Measurements from ENCODE around the gene TBC1D3G.
"Not testable (repeated sequence)": the region's sequence is repeated elsewhere in the genome, so short reads cannot be mapped to it uniquely, and the experiment has no call there.

DNA sequence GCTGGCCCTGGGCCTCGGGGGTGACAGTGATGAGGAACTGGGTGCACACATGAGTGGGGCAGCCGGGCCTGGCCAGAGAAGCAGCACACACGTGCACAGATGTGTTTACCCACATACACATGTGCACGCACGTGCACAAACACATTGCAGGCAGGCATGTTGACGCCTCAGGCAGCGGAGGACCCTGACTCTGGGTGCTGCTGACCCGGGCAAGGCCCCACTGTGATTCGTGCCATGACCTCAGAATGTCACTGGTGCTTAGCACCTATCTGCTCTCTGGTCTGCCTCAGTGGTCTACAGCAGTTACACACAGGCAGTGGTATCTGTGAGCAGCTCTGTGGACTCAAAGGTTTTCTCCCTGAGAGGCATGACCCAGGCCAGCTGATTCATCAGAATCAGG lies at the start of gene TBC1D3G:
- TF ChIP-seq CTCF (IDR thresholded peaks at IDR 0.05); NR3C1 (CRISPR knock-in tag; conservative IDR thresholded peaks at IDR 0.05; ENCODE audit: low read depth); MAX (CRISPR knock-in tag; IDR thresholded peaks at IDR 0.05): not testable (repeated sequence)
- TF ChIP-seq, protein P1, sequence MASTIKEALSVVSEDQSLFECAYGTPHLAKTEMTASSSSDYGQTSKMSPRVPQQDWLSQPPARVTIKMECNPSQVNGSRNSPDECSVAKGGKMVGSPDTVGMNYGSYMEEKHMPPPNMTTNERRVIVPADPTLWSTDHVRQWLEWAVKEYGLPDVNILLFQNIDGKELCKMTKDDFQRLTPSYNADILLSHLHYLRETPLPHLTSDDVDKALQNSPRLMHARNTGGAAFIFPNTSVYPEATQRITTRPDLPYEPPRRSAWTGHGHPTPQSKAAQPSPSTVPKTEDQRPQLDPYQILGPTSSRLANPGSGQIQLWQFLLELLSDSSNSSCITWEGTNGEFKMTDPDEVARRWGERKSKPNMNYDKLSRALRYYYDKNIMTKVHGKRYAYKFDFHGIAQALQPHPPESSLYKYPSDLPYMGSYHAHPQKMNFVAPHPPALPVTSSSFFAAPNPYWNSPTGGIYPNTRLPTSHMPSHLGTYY (CRISPR knock-in tag; IDR thresholded peaks at IDR 0.05) = not testable (repeated sequence)
- TF ChIP-seq, protein P2, sequence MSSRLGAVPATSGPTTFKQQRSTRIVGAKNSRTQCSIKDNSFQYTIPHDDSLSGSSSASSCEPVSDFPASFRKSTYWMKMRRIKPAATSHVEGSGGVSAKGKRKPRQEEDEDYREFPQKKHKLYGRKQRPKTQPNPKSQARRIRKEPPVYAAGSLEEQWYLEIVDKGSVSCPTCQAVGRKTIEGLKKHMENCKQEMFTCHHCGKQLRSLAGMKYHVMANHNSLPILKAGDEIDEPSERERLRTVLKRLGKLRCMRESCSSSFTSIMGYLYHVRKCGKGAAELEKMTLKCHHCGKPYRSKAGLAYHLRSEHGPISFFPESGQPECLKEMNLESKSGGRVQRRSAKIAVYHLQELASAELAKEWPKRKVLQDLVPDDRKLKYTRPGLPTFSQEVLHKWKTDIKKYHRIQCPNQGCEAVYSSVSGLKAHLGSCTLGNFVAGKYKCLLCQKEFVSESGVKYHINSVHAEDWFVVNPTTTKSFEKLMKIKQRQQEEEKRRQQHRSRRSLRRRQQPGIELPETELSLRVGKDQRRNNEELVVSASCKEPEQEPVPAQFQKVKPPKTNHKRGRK (CRISPR knock-in tag; IDR thresholded peaks at IDR 0.05; ENCODE audit: borderline replicate concordance) = not testable (repeated sequence)
- TF ChIP-seq, protein P3, sequence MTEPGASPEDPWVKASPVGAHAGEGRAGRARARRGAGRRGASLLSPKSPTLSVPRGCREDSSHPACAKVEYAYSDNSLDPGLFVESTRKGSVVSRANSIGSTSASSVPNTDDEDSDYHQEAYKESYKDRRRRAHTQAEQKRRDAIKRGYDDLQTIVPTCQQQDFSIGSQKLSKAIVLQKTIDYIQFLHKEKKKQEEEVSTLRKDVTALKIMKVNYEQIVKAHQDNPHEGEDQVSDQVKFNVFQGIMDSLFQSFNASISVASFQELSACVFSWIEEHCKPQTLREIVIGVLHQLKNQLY (CRISPR knock-in tag; IDR thresholded peaks at IDR 0.05) = not testable (repeated sequence)

Measured in WTC11 (cell line).